ENCODE results near the gene FAAP24.
"Not testable (repeated sequence)": the region's sequence is repeated elsewhere in the genome, so short reads cannot be mapped to it uniquely, and the experiment has no call there.

The FAAP24 gene

GRCh38 chr19:33005440-33005839, 33.4 kb downstream of the FAAP24 start:
- no peaks in the 10 kb centered on the region for H3K36me3 ChIP-seq (ENCODE audit: control insufficient read depth, insufficient read depth, low read length)
- no peak for DNase-seq (ENCODE audit: extremely low read depth, insufficient read length)
- H3K4me3 ChIP-seq (replicated peaks; ENCODE audit: low read depth, low read length), result no peak overlapping the region
- H3K27me3 ChIP-seq (replicated peaks; ENCODE audit: control insufficient read depth, insufficient read depth, low read length), result no peaks in the 10 kb centered on the region
- TF ChIP-seq CTCF (IDR thresholded peaks at IDR 0.05; ENCODE audit: insufficient read depth, low read length, poor library complexity, severe bottlenecking), result no peak

GRCh38 chr19:33008738-33009137, 36.7 kb downstream of the FAAP24 start:
- DNase-seq (ENCODE audit: extremely low read depth, insufficient read length), result no peak
- no peak for TF ChIP-seq CTCF (IDR thresholded peaks at IDR 0.05; ENCODE audit: insufficient read depth, low read length, poor library complexity, severe bottlenecking)
- H3K27me3 ChIP-seq (replicated peaks; ENCODE audit: control insufficient read depth, insufficient read depth, low read length), result no peaks in the 10 kb centered on the region
- H3K4me3 ChIP-seq (replicated peaks; ENCODE audit: low read depth, low read length), result no peak overlapping the region
- no peaks in the 10 kb centered on the region for H3K36me3 ChIP-seq (ENCODE audit: control insufficient read depth, insufficient read depth, low read length)

GRCh38 chr19:33010891-33011290, 38.8 kb downstream of the FAAP24 start:
- not testable (repeated sequence) for H3K27me3 ChIP-seq (replicated peaks; ENCODE audit: control insufficient read depth, insufficient read depth, low read length); DNase-seq (ENCODE audit: extremely low read depth, insufficient read length); H3K4me3 ChIP-seq (replicated peaks; ENCODE audit: low read depth, low read length); H3K36me3 ChIP-seq (ENCODE audit: control insufficient read depth, insufficient read depth, low read length)

- H3K36me3 ChIP-seq (ENCODE audit: control insufficient read depth, insufficient read depth, low read length), result no peaks in the 10 kb centered on the region
- peak; percentile 10 for TF ChIP-seq CTCF (IDR thresholded peaks at IDR 0.05; ENCODE audit: insufficient read depth, low read length, poor library complexity, severe bottlenecking)
- no peak for DNase-seq (ENCODE audit: extremely low read depth, insufficient read length)
- no peak overlapping the region for H3K4me3 ChIP-seq (replicated peaks; ENCODE audit: low read depth, low read length)
- H3K27me3 ChIP-seq (replicated peaks; ENCODE audit: control insufficient read depth, insufficient read depth, low read length), result no peaks in the 10 kb centered on the region
These were observed 50.6 kb downstream of the FAAP24 start for GRCh38 chr19:33022472-33023116.

GRCh38 chr19:33024398-33024797, 52.4 kb downstream of the FAAP24 start:
- H3K4me3 ChIP-seq (replicated peaks; ENCODE audit: low read depth, low read length), result no peak overlapping the region
- TF ChIP-seq CTCF (IDR thresholded peaks at IDR 0.05; ENCODE audit: insufficient read depth, low read length, poor library complexity, severe bottlenecking), result no peak
- no peak for DNase-seq (ENCODE audit: extremely low read depth, insufficient read length)
- H3K27me3 ChIP-seq (replicated peaks; ENCODE audit: control insufficient read depth, insufficient read depth, low read length), result no peaks in the 10 kb centered on the region
- no peaks in the 10 kb centered on the region for H3K36me3 ChIP-seq (ENCODE audit: control insufficient read depth, insufficient read depth, low read length)

GRCh38 chr19:33025468-33026238, 53.6 kb downstream of the FAAP24 start:
- H3K36me3 ChIP-seq (ENCODE audit: control insufficient read depth, insufficient read depth, low read length), result not testable (repeated sequence)

GRCh38 chr19:33026602-33027001, 54.6 kb downstream of the FAAP24 start:
- not testable (repeated sequence) for H3K4me3 ChIP-seq (replicated peaks; ENCODE audit: low read depth, low read length); DNase-seq (ENCODE audit: extremely low read depth, insufficient read length); H3K36me3 ChIP-seq (ENCODE audit: control insufficient read depth, insufficient read depth, low read length); H3K27me3 ChIP-seq (replicated peaks; ENCODE audit: control insufficient read depth, insufficient read depth, low read length)

More at GRCh38 chr19:33025468-33026238, 53.6 kb downstream of the FAAP24 start:
- not testable (repeated sequence) for H3K4me3 ChIP-seq (replicated peaks; ENCODE audit: low read depth, low read length); H3K27me3 ChIP-seq (replicated peaks; ENCODE audit: control insufficient read depth, insufficient read depth, low read length); DNase-seq (ENCODE audit: extremely low read depth, insufficient read length)
